Measurements from ENCODE around the gene CCDC73. TPM values are rescaled to one million over a fixed set of nuclear protein-coding genes. Genes with fewer than 3 reads are reported as not detected.
"Not testable (repeated sequence)": the region's sequence is repeated elsewhere in the genome, so short reads cannot be mapped to it uniquely, and the experiment has no call there.

The CCDC73 gene
- total RNA-seq, 2 experiments from 2014 or later, result not detected

- no peaks in the 10 kb centered on the region for H3K27me3 Mint-ChIP-seq (ENCODE audit: low read depth)
- no peaks in the 10 kb centered on the region for H3K9me3 Mint-ChIP-seq (ENCODE audit: insufficient read depth)
- CTCF ChIA-PET, result no interaction called here
- H3K4me3 Mint-ChIP-seq, result no peak overlapping the region
- H3K4me1 Mint-ChIP-seq (ENCODE audit: low read depth), result no peaks in the 10 kb centered on the region
- H3K27ac Mint-ChIP-seq, result no peak overlapping the region
- no peak for DNase-seq
- ATAC-seq, result no peak
- POLR2A ChIA-PET, result no interaction called here
- H3K36me3 Mint-ChIP-seq (ENCODE audit: low read depth), result peaks cover 25% of the 10 kb centered on the region
Measured at GRCh38 chr11:32610797-32611352, 183.6 kb downstream of the CCDC73 start.

- DNase-seq; H3K4me3 Mint-ChIP-seq; H3K9me3 Mint-ChIP-seq (ENCODE audit: insufficient read depth); H3K4me1 Mint-ChIP-seq (ENCODE audit: low read depth); POLR2A ChIA-PET; H3K27ac Mint-ChIP-seq; CTCF ChIA-PET; ATAC-seq; H3K27me3 Mint-ChIP-seq (ENCODE audit: low read depth): not testable (repeated sequence)
- H3K36me3 Mint-ChIP-seq (ENCODE audit: low read depth), result peaks cover 38% of the 10 kb centered on the region
Measured at GRCh38 chr11:32608826-32609225, 185.6 kb downstream of the CCDC73 start.

GRCh38 chr11:32606220-32606619, 188.2 kb downstream of the CCDC73 start:
- no peaks in the 10 kb centered on the region for H3K27me3 Mint-ChIP-seq (ENCODE audit: low read depth)
- ChIA-PET CTCF (no interaction called here), POLR2A (no interaction called here)
- H3K36me3 Mint-ChIP-seq (ENCODE audit: low read depth), result peaks cover 57% of the 10 kb centered on the region
- H3K9me3 Mint-ChIP-seq (ENCODE audit: insufficient read depth), result no peaks in the 10 kb centered on the region
- H3K4me3 Mint-ChIP-seq, result no peak overlapping the region
- no peak for ATAC-seq
- no peak for DNase-seq
- H3K4me1 Mint-ChIP-seq (ENCODE audit: low read depth), result no peaks in the 10 kb centered on the region
- H3K27ac Mint-ChIP-seq, result no peak overlapping the region

GRCh38 chr11:32602657-32603415, 191.6 kb downstream of the CCDC73 start:
- Mint-ChIP-seq H3K27me3 (ENCODE audit: low read depth) (no peaks in the 10 kb centered on the region), H3K4me1 (ENCODE audit: low read depth) (no peaks in the 10 kb centered on the region), H3K36me3 (ENCODE audit: low read depth) (peaks cover 51% of the 10 kb centered on the region), H3K9me3 (ENCODE audit: insufficient read depth) (no peaks in the 10 kb centered on the region), H3K4me3 (no peak overlapping the region), H3K27ac (no peak overlapping the region)
- ChIA-PET CTCF (no interaction called here), POLR2A (no interaction called here)
- DNase-seq, result no peak
- no peak for ATAC-seq

- Mint-ChIP-seq H3K27ac (no peak overlapping the region), H3K9me3 (ENCODE audit: insufficient read depth) (no peaks in the 10 kb centered on the region), H3K36me3 (ENCODE audit: low read depth) (peaks cover 61% of the 10 kb centered on the region), H3K27me3 (ENCODE audit: low read depth) (no peaks in the 10 kb centered on the region), H3K4me3 (no peak overlapping the region), H3K4me1 (ENCODE audit: low read depth) (peaks cover 5% of the 10 kb centered on the region)
- ChIA-PET POLR2A (interaction anchor here (1.1 kb wide), 1 partner anchor 15 kb away, joined by 3 read pairs; no protein-coding TSS in a partner anchor), CTCF (no interaction called here)
- no peak for ATAC-seq
- no peak for DNase-seq
Measured at GRCh38 chr11:32597921-32598320, 196.5 kb downstream of the CCDC73 start.

- POLR2A ChIA-PET; H3K9me3 Mint-ChIP-seq (ENCODE audit: insufficient read depth); H3K4me3 Mint-ChIP-seq; H3K27ac Mint-ChIP-seq; ATAC-seq; H3K27me3 Mint-ChIP-seq (ENCODE audit: low read depth); DNase-seq; CTCF ChIA-PET: not testable (repeated sequence)
- Mint-ChIP-seq H3K36me3 (ENCODE audit: low read depth) (peaks cover 65% of the 10 kb centered on the region), H3K4me1 (ENCODE audit: low read depth) (peaks cover 10% of the 10 kb centered on the region)
Measured at GRCh38 chr11:32596114-32596513, 198.3 kb downstream of the CCDC73 start.

- Mint-ChIP-seq H3K36me3 (ENCODE audit: low read depth) (peaks cover 73% of the 10 kb centered on the region), H3K9me3 (ENCODE audit: insufficient read depth) (no peaks in the 10 kb centered on the region), H3K27ac (no peak overlapping the region), H3K4me3 (no peak overlapping the region), H3K4me1 (ENCODE audit: low read depth) (peaks cover 10% of the 10 kb centered on the region), H3K27me3 (ENCODE audit: low read depth) (no peaks in the 10 kb centered on the region)
- no peak for ATAC-seq
- ChIA-PET CTCF (interaction anchor here (0.9 kb wide), 1 partner anchor 11 kb away, joined by 3 read pairs; the partner anchor contains the start of gene EIF3M), POLR2A (no interaction called here)
- no peak for DNase-seq
Measured at GRCh38 chr11:32594272-32594671, 200.2 kb downstream of the CCDC73 start.

GRCh38 chr11:32586576-32587190, 207.8 kb downstream of the CCDC73 start:
- ATAC-seq, result no peak
- peaks cover 56% of the 10 kb centered on the region for H3K36me3 Mint-ChIP-seq (ENCODE audit: low read depth)
- H3K4me3 Mint-ChIP-seq, result peak overlapping the region; percentile 24
- POLR2A ChIA-PET, result no interaction called here
- H3K9me3 Mint-ChIP-seq (ENCODE audit: insufficient read depth), result no peaks in the 10 kb centered on the region
- DNase-seq, result no peak
- CTCF ChIA-PET, result interaction anchor here (1.2 kb wide), 1 partner anchor 13 kb away, joined by 4 read pairs; no protein-coding TSS in a partner anchor
- H3K4me1 Mint-ChIP-seq (ENCODE audit: low read depth), result peaks cover 44% of the 10 kb centered on the region
- H3K27me3 Mint-ChIP-seq (ENCODE audit: low read depth), result no peaks in the 10 kb centered on the region
- H3K27ac Mint-ChIP-seq, result peak overlapping the region; percentile 13

- Mint-ChIP-seq H3K4me3 (peak overlapping the region; percentile 95), H3K27ac (peak overlapping the region; percentile 97), H3K4me1 (ENCODE audit: low read depth) (peaks cover 44% of the 10 kb centered on the region), H3K9me3 (ENCODE audit: insufficient read depth) (no peaks in the 10 kb centered on the region), H3K36me3 (ENCODE audit: low read depth) (peaks cover 43% of the 10 kb centered on the region), H3K27me3 (ENCODE audit: low read depth) (no peaks in the 10 kb centered on the region)
- ChIA-PET POLR2A (no interaction called here), CTCF (no interaction called here)
- no peak for DNase-seq
- no peak for ATAC-seq
Measured at GRCh38 chr11:32584921-32585320, 209.5 kb downstream of the CCDC73 start.

- H3K4me3 Mint-ChIP-seq, result peak within 1 kb of the TSS; percentile 95
- peaks cover 36% of the 10 kb centered on the region for H3K36me3 Mint-ChIP-seq (ENCODE audit: low read depth)
- ATAC-seq, result peak; percentile 99
- ChIA-PET POLR2A (interaction anchor here (0.8 to 1.2 kb wide), 2 partner anchors 14 to 40 kb away, joined by 3 to 5 read pairs; no protein-coding TSS in a partner anchor), CTCF (interaction anchor here (1.4 to 1.6 kb wide), 2 partner anchors 11 to 16 kb away, joined by 3 read pairs; no protein-coding TSS in a partner anchor)
- DNase-seq, result peak; percentile 96
- peak within 1 kb of the TSS; percentile 97 for H3K27ac Mint-ChIP-seq
- no peaks in the 10 kb centered on the region for H3K27me3 Mint-ChIP-seq (ENCODE audit: low read depth)
- no peaks in the 10 kb centered on the region for H3K9me3 Mint-ChIP-seq (ENCODE audit: insufficient read depth)
- peaks cover 41% of the 10 kb centered on the region for H3K4me1 Mint-ChIP-seq (ENCODE audit: low read depth)
Measured at GRCh38 chr11:32583459-32584271, 210.8 kb downstream of the CCDC73 start, which contains the start of gene EIF3M. Gene EIF3M (plus strand): TSS chr11:32583831. CDS start chr11:32583888, 57 bp downstream.

- Mint-ChIP-seq H3K4me1 (ENCODE audit: low read depth) (peaks cover 24% of the 10 kb centered on the region), H3K4me3 (no peak overlapping the region), H3K36me3 (ENCODE audit: low read depth) (peaks cover 23% of the 10 kb centered on the region), H3K27ac (no peak overlapping the region), H3K9me3 (ENCODE audit: insufficient read depth) (no peaks in the 10 kb centered on the region), H3K27me3 (ENCODE audit: low read depth) (no peaks in the 10 kb centered on the region)
- POLR2A ChIA-PET, result no interaction called here
- CTCF ChIA-PET, result no interaction called here
- ATAC-seq, result no peak
- DNase-seq, result no peak
Measured at GRCh38 chr11:32581556-32581955, 212.9 kb downstream of the CCDC73 start.
